GDM1 (cell line): Measurements from ENCODE around the gene GNA14.
"Not testable (repeated sequence)": the region's sequence is repeated elsewhere in the genome, so short reads cannot be mapped to it uniquely, and the experiment has no call there.

Source experiments
- DNase-seq: peaks from one replicate; lab custom pipeline; 2025; lab: John Stamatoyannopoulos, UW

Gene GNA14

GRCh38 chr9:77489405-77490163 lies 158.5 kb downstream of the GNA14 start:
- not testable (repeated sequence) for DNase-seq

DNA sequence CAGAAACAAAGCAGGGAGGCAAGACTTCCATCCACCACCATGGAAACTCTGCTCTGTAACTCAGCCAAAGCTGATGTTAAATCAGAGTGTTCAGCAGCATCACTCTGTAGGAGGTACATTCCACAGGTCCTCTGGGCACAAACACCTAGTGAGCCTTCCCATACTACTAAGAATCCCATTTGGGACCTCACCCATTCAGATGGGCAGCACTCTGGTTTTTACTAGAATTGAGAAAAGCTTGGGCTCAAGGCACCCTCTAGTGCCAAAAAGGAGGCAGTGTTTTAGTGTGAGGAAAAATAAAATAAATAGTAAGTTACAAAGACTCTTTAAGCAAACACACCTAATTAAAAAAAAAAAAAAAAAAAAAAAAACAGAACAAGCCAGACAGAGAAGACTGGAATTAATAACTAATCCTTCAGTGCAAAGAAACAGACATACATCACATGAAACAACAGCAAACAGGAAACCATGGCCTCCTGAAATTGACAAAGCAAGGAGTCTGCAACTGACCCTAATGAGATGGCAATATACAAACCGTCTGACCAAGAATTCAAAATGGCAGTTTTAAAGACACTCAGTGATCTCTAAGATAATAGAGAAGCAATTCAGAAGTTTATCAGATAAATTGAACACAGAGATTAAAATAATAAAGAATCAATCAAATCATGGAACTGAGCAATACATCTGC lies 159.5 kb downstream of the GNA14 start:
- DNase-seq: no peak

DNA sequence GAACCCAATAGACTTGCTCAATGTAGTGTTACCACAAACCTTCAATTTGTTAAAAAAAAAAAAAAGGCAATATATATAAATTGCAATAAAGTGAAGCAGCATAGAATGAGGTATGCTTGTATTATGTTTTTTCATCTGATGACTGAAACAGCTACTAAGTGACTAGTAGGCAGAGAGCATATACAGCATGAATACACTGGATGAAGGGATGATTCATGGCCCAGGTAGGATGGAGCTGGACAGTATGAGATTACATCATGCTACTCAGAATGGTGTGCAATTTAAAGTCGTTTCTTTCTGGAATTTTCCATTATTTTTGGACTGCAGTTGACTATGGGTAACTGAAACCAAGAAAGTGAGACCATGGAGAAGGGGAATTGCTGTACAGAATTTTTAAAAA lies 161.2 kb downstream of the GNA14 start:
- DNase-seq: no peak

GRCh38 chr9:77486463-77486862 lies 161.7 kb downstream of the GNA14 start:
- DNase-seq: no peak

DNA sequence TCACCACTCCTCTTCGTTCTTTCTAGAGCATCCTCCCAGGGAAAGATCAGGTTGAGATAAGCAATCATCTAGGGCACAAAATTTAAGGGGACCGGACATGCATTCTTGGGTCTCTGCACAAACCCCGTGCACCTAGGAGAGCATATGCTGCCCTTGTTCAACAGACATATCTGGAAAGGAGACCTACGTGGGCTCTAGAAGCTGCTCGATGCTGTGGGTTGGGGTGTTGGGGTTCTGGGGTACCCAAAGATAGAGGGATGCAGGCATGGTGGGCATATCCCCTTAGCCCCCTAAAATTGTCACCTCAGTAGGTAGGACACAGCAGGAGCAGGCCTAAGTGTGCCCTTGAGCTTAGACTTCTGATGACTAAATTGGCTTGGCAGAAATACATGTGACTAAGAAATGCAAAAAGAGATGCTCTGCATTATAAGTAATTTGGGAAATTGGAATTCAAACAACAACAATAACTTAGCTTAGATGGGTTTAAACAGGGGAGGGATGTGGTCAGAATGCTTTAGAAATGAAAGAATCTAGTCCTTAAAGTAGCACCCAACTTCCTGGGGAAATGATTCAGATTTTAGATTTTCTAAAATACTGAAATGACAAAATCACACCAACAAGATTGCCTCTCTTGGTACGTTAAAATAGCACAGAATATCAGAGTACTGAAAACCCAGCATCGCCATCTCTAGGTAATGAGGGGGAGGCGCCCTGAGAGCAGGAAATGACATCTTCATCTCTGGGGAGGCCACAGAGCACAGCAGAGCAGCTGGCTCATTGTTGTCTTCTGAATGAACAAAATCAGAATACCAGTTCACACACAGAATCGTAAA lies 172.3 kb downstream of the GNA14 start:
- DNase-seq: no peak

- no peak for DNase-seq
Measured at GRCh38 chr9:77474936-77475335, 173.2 kb downstream of the GNA14 start.

DNA sequence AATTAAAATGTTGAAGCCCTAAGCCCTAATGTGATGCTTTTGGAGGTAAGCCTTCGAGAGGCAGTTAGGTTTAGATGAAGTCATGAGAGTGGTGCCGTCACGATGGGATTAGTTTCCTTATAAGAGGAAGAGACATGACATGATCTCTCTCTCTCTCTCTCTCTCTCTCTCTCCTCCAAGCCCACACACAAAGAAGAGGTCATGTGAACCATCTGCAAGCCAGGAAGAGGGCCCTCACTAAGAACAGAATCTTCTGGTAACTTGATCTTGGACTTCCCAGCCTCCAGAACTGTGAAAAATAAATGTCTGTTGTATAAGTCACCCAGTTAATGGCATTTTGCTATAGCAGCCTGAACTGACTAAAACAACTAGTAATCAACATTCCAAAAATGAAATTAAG lies 175.5 kb downstream of the GNA14 start:
- DNase-seq: no peak

DNA sequence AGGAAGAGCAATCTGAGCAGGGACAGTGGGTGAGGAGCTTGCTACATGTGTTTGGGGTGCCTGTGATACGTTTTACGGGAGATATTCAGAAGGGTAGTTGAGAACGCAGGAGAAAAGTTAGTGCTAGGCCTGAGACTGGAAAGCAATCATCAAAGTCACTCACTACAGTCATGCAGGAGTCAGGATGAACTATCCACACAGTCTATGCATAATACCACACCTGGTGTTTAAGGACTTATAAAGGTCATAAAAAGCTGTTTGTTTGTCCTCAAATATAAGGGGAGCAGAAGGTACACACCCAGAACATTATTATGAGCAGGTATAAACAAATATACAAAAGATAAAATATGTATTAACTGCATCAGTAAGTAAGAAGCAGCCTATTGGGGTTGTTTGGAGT lies 176.6 kb downstream of the GNA14 start:
- DNase-seq: no peak

DNA sequence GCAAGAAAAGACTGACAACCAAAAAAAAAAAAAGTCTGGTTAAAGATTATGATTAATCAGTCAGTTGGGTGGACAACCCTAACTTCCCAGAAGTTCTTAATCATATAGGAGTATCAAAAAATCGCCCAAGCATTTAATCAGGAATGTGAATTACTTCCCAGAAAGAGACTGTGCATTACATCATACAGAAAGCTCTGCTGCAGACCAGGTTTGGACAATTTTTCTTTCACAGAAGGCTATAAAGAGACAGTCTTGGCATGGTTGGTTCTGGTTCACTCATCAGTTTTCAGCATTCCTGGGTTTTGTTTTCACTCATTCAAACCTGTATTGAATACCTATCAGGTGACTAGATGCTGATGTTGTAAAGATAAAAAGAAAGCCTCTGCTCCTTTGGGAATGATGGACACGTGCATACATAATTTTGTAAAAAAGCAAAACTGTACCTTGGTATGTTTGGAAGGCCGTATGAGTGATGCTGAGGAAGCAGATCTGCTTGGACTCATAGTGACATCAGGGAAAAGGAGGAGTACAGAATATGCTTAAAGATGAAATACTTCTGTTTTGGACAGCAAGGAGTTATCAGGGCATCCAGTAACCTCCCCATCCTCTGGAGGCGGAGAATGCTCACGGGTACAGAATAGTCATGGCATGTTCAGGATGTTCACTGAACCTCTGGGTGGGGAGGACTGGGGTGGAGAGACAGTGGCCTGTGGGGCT lies 178.4 kb downstream of the GNA14 start:
- no peak for DNase-seq

DNA sequence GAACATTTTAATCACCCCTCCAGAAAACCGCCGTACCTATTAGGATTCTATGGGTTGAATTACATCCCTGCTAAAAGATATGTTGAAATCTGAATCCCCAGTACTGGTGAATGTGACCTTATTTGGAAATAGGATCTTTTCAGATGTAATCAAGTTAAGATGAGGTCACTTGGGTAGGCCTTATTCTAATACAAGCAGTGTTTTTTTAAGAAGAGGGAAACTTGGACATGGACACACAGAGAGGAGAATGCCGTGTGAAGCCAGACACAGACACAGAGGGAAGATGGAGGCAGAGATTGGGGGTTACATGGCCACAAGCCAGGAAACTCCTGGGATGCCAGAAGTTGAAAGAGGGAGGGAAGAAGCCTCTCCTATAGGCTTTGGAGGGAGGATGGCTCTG lies 183.5 kb downstream of the GNA14 start:
- no peak for DNase-seq

DNA sequence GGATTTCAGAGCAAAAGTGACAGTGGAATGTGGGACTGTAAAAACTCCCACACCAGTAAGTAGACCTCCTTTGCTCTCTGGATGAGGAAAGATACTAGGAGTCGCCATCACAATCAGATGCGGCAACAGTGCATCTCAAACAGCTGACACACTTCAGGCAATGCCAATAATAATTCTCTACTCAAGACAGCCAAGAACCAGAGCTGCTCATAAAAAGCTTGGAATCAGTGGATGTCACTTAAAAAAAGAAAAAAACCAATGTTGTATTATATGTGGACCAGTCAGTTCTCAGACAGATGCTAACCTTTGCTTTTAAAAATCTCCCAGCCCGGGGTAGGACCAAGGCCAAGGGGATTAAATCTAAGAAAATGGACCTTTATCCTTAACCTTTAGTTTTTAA lies 185.0 kb downstream of the GNA14 start:
- no peak for DNase-seq

DNA sequence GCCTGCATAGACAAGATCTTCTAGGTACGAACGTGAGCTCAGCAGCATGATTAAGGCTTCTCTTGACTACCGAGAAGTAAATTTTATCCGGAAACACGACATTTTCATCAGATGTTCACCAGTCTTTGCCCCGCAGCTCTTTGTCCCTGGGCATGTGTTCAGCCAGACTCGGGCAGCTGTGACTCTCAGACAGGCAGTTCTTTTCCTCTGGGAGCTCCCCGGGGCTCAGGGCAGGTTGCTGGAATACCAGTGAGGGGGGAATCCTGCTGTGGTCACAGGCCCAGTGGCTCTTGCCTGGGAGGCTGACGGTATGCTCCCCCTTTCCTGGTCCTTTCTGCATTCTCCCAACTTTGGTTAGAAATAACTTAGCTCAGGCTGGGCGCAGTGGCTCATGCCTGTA lies 186.1 kb downstream of the GNA14 start:
- no peak for DNase-seq

DNA sequence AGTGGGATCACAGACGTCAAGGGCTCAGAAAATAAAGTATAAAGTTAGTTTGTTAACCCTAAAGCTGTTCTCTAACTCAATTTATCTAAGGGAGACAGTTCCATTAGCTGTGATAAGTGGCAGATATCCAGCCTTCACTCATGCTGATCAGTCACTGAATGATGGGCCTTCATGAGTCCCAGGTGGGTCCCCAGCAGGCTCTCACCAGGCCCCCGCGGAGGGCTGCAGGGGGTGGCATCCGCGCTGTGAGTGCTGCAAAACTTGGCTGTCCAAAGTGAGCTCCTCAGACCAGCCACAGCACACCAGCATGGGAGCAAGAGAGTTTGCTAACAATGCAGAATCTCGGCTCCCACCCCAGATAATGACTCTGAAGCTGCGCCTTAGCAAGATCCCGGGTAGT lies 187.2 kb downstream of the GNA14 start:
- no peak for DNase-seq

DNA sequence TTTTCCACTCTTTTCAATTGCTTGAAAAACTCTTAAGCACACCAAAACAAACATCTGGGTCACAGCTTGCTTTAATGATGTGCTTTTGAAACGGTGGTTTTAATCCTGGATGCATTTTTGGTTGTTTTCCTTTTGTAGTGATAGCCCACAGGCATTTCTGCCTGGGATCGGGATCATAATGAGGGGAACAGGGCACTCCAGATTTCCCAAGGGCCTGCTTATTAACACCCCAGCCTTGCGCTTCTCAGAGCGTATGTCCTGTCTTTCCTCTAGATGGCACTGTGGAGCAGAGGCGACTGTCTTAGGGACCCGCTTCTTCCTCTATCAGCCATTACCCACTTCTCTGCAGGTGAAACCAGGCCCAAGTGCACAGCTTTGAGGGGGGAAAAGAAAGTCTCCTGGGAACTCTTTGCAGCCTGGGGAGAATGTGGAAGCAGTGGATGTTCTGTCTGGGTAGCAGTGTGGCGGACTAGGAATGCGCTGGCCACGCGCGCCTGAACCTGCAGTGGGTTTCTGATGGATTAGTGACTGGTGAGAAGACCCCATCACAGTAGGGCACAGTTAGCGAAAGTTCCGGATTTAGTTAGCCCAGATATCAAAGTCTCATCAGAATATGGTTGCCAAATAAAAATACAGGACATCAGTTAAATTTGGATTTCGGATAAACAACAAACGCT lies 190.1 kb downstream of the GNA14 start:
- DNase-seq: peak; percentile 67

DNA sequence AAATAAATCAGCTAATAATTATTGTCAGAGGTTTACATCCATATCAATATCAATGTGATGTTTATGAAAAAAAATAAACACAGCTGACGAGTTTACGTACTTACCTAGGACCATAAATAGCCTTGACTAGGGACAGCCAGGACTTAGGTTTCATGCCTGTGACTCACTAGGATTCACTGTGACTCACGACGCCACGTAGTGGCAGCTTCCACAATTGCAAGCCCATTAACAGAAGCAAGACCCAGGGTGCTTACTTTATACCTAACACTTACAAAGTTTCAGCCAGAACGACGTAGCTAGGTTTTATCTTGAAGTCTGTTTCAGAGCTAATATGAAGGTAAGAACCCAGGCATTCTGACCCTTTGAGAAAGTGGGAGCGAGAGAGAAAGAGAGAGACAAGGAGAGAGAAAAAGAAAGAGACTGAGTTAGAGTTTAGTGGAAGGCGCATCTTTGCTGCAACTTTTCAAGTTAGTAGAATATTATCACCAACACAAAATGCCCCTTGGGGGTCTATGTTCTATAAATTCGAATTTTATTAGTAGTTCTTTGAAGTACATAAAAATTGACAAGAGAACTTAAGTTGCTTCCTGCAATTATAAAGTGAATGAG lies 191.2 kb downstream of the GNA14 start:
- peak; percentile 82 for DNase-seq

- DNase-seq: peak; percentile 25
Measured at GRCh38 chr9:77455312-77455927, 192.7 kb downstream of the GNA14 start.

- no peak for DNase-seq
Measured at GRCh38 chr9:77454663-77455062, 193.5 kb downstream of the GNA14 start.

DNA sequence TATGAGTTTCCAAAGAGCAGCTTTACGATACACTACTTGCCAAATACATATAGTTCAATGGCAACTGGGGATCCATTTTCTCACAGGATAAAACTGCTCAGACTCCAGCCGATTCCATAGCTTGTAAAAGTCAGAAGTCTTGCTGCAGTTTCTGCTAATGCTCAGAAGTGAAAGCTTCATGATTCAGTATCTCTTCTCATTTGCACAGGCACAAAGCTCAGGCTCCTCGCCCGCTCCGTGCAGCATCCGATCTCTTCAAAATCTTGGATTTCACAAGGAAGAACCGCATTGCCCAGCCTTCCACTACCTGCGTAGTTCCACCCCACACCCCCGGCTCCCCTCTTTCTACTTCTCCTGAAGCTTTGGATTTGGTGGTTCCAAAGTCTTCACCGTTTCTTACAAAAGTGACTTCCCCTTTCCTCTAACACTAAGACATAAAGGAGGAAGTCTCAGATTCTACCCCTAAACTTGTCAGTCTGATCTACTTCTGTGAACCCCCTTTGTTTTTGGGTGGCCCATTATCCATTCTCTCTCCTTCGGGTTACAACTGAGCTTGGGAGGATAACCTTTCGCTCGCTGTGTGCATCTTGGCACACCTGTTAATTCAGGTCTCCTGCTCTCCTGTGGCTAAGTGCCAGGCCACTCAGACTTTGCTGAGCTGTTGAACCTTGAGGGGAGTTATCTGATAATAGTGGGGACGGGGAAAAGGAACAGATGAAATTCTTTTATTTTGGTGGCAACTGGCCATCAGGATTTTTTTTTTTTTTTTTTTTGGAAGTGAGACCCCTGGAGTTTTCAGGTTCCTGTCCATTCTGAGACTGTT lies 194.1 kb downstream of the GNA14 start:
- DNase-seq: peak; percentile 26

DNA sequence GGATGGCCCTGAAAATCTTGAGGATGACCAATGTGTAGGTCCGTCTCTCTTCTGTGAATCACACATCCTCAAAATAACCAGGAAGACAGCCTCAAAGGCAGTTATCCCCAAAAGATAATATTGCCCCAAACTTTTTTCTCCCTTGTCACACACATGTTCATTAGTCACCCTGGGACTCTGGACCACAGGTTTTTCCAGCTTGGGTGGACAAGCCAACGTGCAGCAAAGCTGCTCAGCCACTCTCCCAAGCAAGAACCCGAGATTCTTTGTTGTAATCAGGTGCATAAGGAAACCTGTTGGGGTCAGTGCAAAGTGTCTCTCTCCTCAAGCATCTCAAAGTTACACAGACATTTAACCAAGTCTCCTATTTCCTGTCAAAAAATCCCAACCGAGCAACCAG lies 196.6 kb downstream of the GNA14 start:
- DNase-seq: no peak

- DNase-seq: no peak
Measured at GRCh38 chr9:77450085-77450475, 198.0 kb downstream of the GNA14 start.
